HepG2 (cell line): ENCODE results near the gene CACNA2D3. TPM values are rescaled to one million over a fixed set of nuclear protein-coding genes. Genes with fewer than 3 reads are reported as not detected.

Experiments
- ATAC-seq: fragments of 200-7000 bp; cut with Tn5 transposase; 3 replicates; pipeline ENCODE4 v1.9.1; 2020; ENCODE audit warnings: mild to moderate bottlenecking, moderate library complexity
- BruUV-seq: library from RNA; stranded (reverse); fragments of 400-500 nt; replicated peaks from 2 replicates; lab custom pipeline; 2021; lab: Mats Ljungman, UMichigan
- CTCF ChIA-PET: fragments of 300-600 bp; formaldehyde crosslinking; extraction: SDS; loops from one replicate; lab custom pipeline; 2021; ENCODE audit warnings: low total read pairs, inconsistent platforms, low intra/inter-chr PET ratio; lab: Yijun Ruan, JAX
- POLR2A ChIA-PET: fragments of 350-600 bp; sonication (Branson Sonifier 250); formaldehyde crosslinking; loops from one replicate; lab custom pipeline; 2020; ENCODE audit warnings: antibody characterized with exemption, inconsistent platforms; lab: Yijun Ruan, JAX
- DNase-seq: peaks from one replicate; pipeline ENCODE4 v3.0.0-alpha.2; 2015; ENCODE audit warnings: low spot score
- FAIRE-seq: peaks from 3 replicates; lab custom pipeline; 2011; peaks lifted over from hg19 to GRCh38; lab: Jason Lieb, UNC
- H2AFZ ChIP-seq: one replicate; pipeline ENCODE4 v1.6.1; 2011; ENCODE audit warnings: low read length, inconsistent platforms
- H3K27ac ChIP-seq: fragments of 300-600 bp; 3 replicates; pipeline ENCODE4 v1.8.0; 2011; ENCODE audit warnings: mixed run types, mild to moderate bottlenecking, mixed read lengths, low read length, inconsistent platforms; ENCODE audit not compliant: insufficient read depth; ENCODE audit errors: extremely low read length
- H3K27me3 ChIP-seq, 2 experiments: fragments of 200-600 bp in 1 of 2; 2 replicates in 1 of 2; 3 replicates in 1 of 2; pipeline versions ENCODE4 v1.6.0 to v1.8.0; 2011; ENCODE audit warnings: low read length in 2 of 2, mild to moderate bottlenecking in 2 of 2, moderate library complexity in 2 of 2, inconsistent platforms in 1 of 2; ENCODE audit not compliant: insufficient read depth in 2 of 2, control insufficient read depth in 1 of 2
- H3K36me3 ChIP-seq, 2 experiments: fragments of 200-600 bp in 1 of 2; replicated peaks in 1 of 2; 2 replicates in 1 of 2; 3 replicates in 1 of 2; pipeline versions ENCODE4 v1.5.1 to v1.8.0; 2011; ENCODE audit warnings: low read length in 2 of 2, inconsistent platforms in 1 of 2; ENCODE audit not compliant: insufficient read depth in 2 of 2, control insufficient read depth in 1 of 2
- H3K4me1 ChIP-seq: 2 replicates; pipeline ENCODE4 v1.5.1; 2012; ENCODE audit warnings: low read length, inconsistent platforms; ENCODE audit not compliant: insufficient read depth
- H3K4me2 ChIP-seq: 2 replicates; pipeline ENCODE4 v1.6.0; 2011; ENCODE audit warnings: low read depth, low read length, inconsistent platforms
- H3K4me3 ChIP-seq, 3 experiments: fragments of 200-600 bp in 1 of 3; sonication (generic), shearing (Covaris generic) in 1 of 3; replicated peaks in 1 of 3; 2 replicates each; pipeline ENCODE4 v1.5.1; 2011 to 2016; ENCODE audit warnings: low read length in 3 of 3, inconsistent platforms in 2 of 3, low read depth in 2 of 3, mild to moderate bottlenecking in 2 of 3, control low read depth in 1 of 3, mixed read lengths in 1 of 3; ENCODE audit not compliant: insufficient read depth in 1 of 3
- H3K79me2 ChIP-seq: one replicate; pipeline ENCODE4 v1.6.1; 2011; ENCODE audit warnings: low read length, inconsistent platforms; ENCODE audit not compliant: insufficient read depth
- H3K9ac ChIP-seq: 2 replicates; pipeline ENCODE4 v1.6.0; 2011; ENCODE audit warnings: mild to moderate bottlenecking, low read depth, low read length, inconsistent platforms; ENCODE audit not compliant: insufficient read depth
- H3K9me3 ChIP-seq: 2 replicates; pipeline ENCODE4 v1.5.1; 2012; ENCODE audit warnings: mild to moderate bottlenecking, low read length
- H4K20me1 ChIP-seq: 2 replicates; pipeline ENCODE4 v1.6.0; 2011; ENCODE audit warnings: inconsistent platforms, mild to moderate bottlenecking, low read length, moderate library complexity; ENCODE audit not compliant: insufficient read depth
- ATF7 ChIP-seq, 2 experiments: fragments of 450-650 bp in 1 of 2; sonication (generic) in 1 of 2; formaldehyde crosslinking in 1 of 2; IDR thresholded peaks; 2 replicates each; pipeline versions ENCODE4 v1.4.0 to v1.6.1; 2016 to 2020; ENCODE audit warnings: antibody characterized with exemption in 1 of 2, mild to moderate bottlenecking in 1 of 2, missing genetic modification reagents in 1 of 2
- CAMTA2 ChIP-seq: sonication (generic); formaldehyde crosslinking; IDR thresholded peaks from 2 replicates; pipeline ENCODE4 v1.4.0; 2020; ENCODE audit warnings: mild to moderate bottlenecking, missing genetic modification reagents, borderline replicate concordance
- CHCHD3 ChIP-seq: sonication (generic); formaldehyde crosslinking; IDR thresholded peaks from 2 replicates; pipeline ENCODE4 v1.8.0; 2022; ENCODE audit warnings: mild to moderate bottlenecking, missing genetic modification reagents, moderate library complexity
- GRHL1 ChIP-seq: sonication (generic); formaldehyde crosslinking; conservative IDR thresholded peaks from 2 replicates; pipeline ENCODE4 v1.8.0; 2022; ENCODE audit warnings: missing genetic modification reagents
- KIAA2018 ChIP-seq: sonication (generic); formaldehyde crosslinking; IDR thresholded peaks from 2 replicates; pipeline ENCODE4 v1.5.0; 2020; ENCODE audit warnings: mild to moderate bottlenecking, missing genetic modification reagents, borderline replicate concordance
- ZNF552 ChIP-seq: sonication (generic); formaldehyde crosslinking; IDR thresholded peaks from 2 replicates; pipeline ENCODE4 v1.9.0; 2022; ENCODE audit warnings: missing genetic modification reagents, mild to moderate bottlenecking, borderline replicate concordance
- ZSCAN20 ChIP-seq: sonication (generic); formaldehyde crosslinking; IDR thresholded peaks from 2 replicates; pipeline ENCODE4 v1.4.0; 2020; ENCODE audit warnings: missing genetic modification reagents, mild to moderate bottlenecking, borderline replicate concordance
- WGBS: methylation state at CpG from one replicate; pipeline ENCODE4 v1.1.6; 2017; ENCODE audit warnings: low lambda C conversion rate; 5-methylcytosine and 5-hydroxymethylcytosine counted together
- in situ Hi-C: cut with HindIII; loops from 2 replicates; pipeline ENCODE4 v1.10.0; 2017; ENCODE audit warnings: low pct_unique_long_range_greater_than_20kb; ENCODE audit not compliant: extremely low pct_ligation_motif_present
- intact Hi-C: fragments of 100-400 bp; cut with micrococcal nuclease; formaldehyde crosslinking; loops from one replicate; pipeline ENCODE4 v1.10.0; 2022; ENCODE audit not compliant: unreplicated experiment
- polyA plus RNA-seq, 8 experiments: library from polyadenylated mRNA; depleted of rRNA in 3 of 8; stranded (reverse) in 7 of 8; unstranded in 1 of 8; fragments of >200 nt; fragmentation: Illumina TruSeq in 4 of 8; extraction: Trizol in 4 of 8; gene quantifications; 2 replicates each; pipeline versions ENCODE4 v1.2.1 to v1.2.3, GENCODE V29; 2011 to 2016; ENCODE audit warnings: low read depth in 4 of 8, missing spikeins in 1 of 8, mixed read lengths in 1 of 8; ENCODE audit not compliant: insufficient read depth in 1 of 8
- total RNA-seq, 5 experiments: library from RNA; depleted of rRNA; stranded (reverse); fragments of >200 nt; fragmentation: Illumina TruSeq; extraction: Trizol; gene quantifications; 2 replicates each; pipeline ENCODE4 v1.2.3, GENCODE V29; 2016; ENCODE audit warnings: low read depth in 1 of 5
- TF ChIP-seq, protein P1 (sequence below): sonication (generic); formaldehyde crosslinking; IDR thresholded peaks from 2 replicates; pipeline ENCODE4 v1.4.0; 2020; ENCODE audit warnings: missing genetic modification reagents

The CACNA2D3 gene
- total and polyA plus RNA-seq, 2 of the 13 experiments (the other 11 are each of a cell fraction or from before 2014, with no cell fraction given) = not detected

- TF ChIP-seq ZNF552 = no peak
- TF ChIP-seq, all 625 proteins: peak for 0
Observed at GRCh38 chr3:54123003-54123775, 837 bp downstream of the CACNA2D3 start (continued).

DNA sequence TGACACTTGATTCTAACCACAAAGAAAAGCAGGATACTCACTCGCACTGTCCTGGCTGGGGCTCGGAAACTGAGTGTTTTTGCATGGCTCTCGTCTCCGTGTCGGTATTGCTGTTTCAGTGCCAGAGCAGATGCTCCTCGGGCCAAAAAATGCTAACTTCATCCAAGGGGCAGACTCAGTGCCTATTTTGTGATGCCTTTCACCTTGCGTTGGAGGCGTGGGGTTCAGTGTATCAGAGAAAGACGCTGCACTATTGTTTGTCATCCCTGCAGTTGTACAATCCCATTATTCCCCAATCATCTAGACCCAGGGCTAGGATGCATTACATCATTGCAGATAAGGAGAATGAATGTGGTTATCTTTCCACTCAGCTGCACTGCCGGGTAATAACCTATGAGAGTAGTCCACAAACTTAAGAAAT, 1.4 kb downstream of the CACNA2D3 start:
- Histone ChIP-seq H2AFZ (no peak overlapping the region), H3K79me2 (no peaks in the 10 kb centered on the region), H4K20me1 (no peaks in the 10 kb centered on the region), H3K9me3 (no peaks in the 10 kb centered on the region), H3K4me1 (no peaks in the 10 kb centered on the region), H3K4me2 (no peak overlapping the region), H3K27ac (no peak overlapping the region), H3K4me3 (no peak overlapping the region), H3K9ac (no peak overlapping the region), H3K27me3 (peaks cover 2 to 58% of the 10 kb centered on the region in 2 experiments; a peak in 4 of 5 replicates), H3K36me3 (no peaks in the 10 kb centered on the region)
- no peak for DNase-seq
- intact Hi-C loops (no loop called here), in situ Hi-C loops (no loop called here)
- no peak for FAIRE-seq
- POLR2A ChIA-PET = no interaction called here
- WGBS = 4% methylated on average over 10 of the region's 10 CpGs
- no peak for ATAC-seq
- BruUV-seq = no TSS peak
- CTCF ChIA-PET = no interaction called here
- no peak for TF ChIP-seq KIAA2018 (CRISPR knock-in tag)
- TF ChIP-seq ZSCAN20 (CRISPR knock-in tag) = no peak
- TF ChIP-seq, protein P1, sequence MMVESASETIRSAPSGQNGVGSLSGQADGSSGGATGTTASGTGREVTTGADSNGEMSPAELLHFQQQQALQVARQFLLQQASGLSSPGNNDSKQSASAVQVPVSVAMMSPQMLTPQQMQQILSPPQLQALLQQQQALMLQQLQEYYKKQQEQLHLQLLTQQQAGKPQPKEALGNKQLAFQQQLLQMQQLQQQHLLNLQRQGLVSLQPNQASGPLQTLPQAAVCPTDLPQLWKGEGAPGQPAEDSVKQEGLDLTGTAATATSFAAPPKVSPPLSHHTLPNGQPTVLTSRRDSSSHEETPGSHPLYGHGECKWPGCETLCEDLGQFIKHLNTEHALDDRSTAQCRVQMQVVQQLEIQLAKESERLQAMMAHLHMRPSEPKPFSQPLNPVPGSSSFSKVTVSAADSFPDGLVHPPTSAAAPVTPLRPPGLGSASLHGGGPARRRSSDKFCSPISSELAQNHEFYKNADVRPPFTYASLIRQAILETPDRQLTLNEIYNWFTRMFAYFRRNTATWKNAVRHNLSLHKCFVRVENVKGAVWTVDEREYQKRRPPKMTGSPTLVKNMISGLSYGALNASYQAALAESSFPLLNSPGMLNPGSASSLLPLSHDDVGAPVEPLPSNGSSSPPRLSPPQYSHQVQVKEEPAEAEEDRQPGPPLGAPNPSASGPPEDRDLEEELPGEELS (CRISPR knock-in tag) = no peak
- 0 out of 2 replicates have a peak, but pooled peaks have one; percentile 2 for TF ChIP-seq ATF7 (IDR thresholded peaks at IDR 0.05)
- TF ChIP-seq ATF7 (CRISPR knock-in tag; IDR thresholded peaks at IDR 0.05) = no peak
- TF ChIP-seq CAMTA2 (CRISPR knock-in tag) = no peak
- no peak for TF ChIP-seq GRHL1
- no peak for TF ChIP-seq CHCHD3 (CRISPR knock-in tag)
